Common myeloid progenitor, CD34-positive (primary cell): ENCODE data around the gene C9orf43.
"Not testable (repeated sequence)": the region's sequence is repeated elsewhere in the genome, so short reads cannot be mapped to it uniquely, and the experiment has no call there.

Experiments
- CTCF ChIA-PET: fragments of 350-600 bp; sonication (Branson Sonifier 250); formaldehyde crosslinking; loops from one replicate; lab custom pipeline; 2021; ENCODE audit warnings: antibody characterized with exemption; lab: Charles Lee
- POLR2A ChIA-PET: fragments of 350-600 bp; sonication (Branson Sonifier 250); formaldehyde crosslinking; loops from one replicate; lab custom pipeline; 2021; ENCODE audit warnings: antibody characterized with exemption; lab: Charles Lee
- DNase-seq, 3 donors: peaks; one replicate each; pipeline versions ENCODE4 v3.0.0 to v3.0.0-alpha.2; 2013
- H3K27ac ChIP-seq, 2 experiments: 1 replicate in 1 of 2; 2 replicates in 1 of 2; pipeline ENCODE4 v1.7.0; 2013; ENCODE audit warnings: inconsistent platforms in 2 of 2, low read length in 2 of 2, mild to moderate bottlenecking in 2 of 2, low read depth in 1 of 2, moderate library complexity in 1 of 2; ENCODE audit not compliant: severe bottlenecking in 2 of 2, insufficient read depth in 1 of 2, poor library complexity in 1 of 2
- H3K27me3 ChIP-seq, 5 experiments: replicated peaks in 2 of 5; 1 replicate in 3 of 5; 2 replicates in 2 of 5; pipeline versions ENCODE4 v1.6.1 to v1.7.0; 2013; ENCODE audit warnings: low read length in 4 of 5, mild to moderate bottlenecking in 2 of 5, moderate library complexity in 2 of 5, inconsistent platforms in 1 of 5; ENCODE audit not compliant: insufficient read depth in 5 of 5, control insufficient read depth in 4 of 5
- H3K36me3 ChIP-seq, 4 experiments: 1 replicate in 2 of 4; 2 replicates in 2 of 4; pipeline versions ENCODE4 v1.6.1 to v1.7.0; 2013; ENCODE audit warnings: low read length in 3 of 4, control low read depth in 1 of 4, mild to moderate bottlenecking in 1 of 4; ENCODE audit not compliant: control insufficient read depth in 4 of 4, insufficient read depth in 4 of 4
- H3K4me1 ChIP-seq, 4 experiments: 1 replicate in 3 of 4; 2 replicates in 1 of 4; pipeline versions ENCODE4 v1.6.1 to v1.7.1; 2013; ENCODE audit warnings: low read length in 3 of 4, mild to moderate bottlenecking in 3 of 4, control low read depth in 1 of 4, inconsistent platforms in 1 of 4, moderate library complexity in 1 of 4; ENCODE audit not compliant: control insufficient read depth in 4 of 4, insufficient read depth in 4 of 4; ENCODE audit errors: control extremely low read depth in 1 of 4
- H3K4me3 ChIP-seq, 7 experiments: 1 replicate in 4 of 7; 2 replicates in 3 of 7; pipeline versions ENCODE4 v1.5.1 to v1.7.0; 2013; ENCODE audit warnings: mild to moderate bottlenecking in 7 of 7, low read length in 6 of 7, moderate library complexity in 6 of 7, inconsistent platforms in 2 of 7, low read depth in 2 of 7, control low read depth in 1 of 7; ENCODE audit not compliant: insufficient read depth in 4 of 7, control insufficient read depth in 1 of 7; ENCODE audit errors: extremely low read depth in 1 of 7
- H3K9me3 ChIP-seq, 5 experiments: 1 replicate in 4 of 5; 2 replicates in 1 of 5; pipeline versions ENCODE4 v1.6.1 to v1.7.1; 2013; ENCODE audit warnings: low read length in 4 of 5, mild to moderate bottlenecking in 2 of 5, inconsistent platforms in 1 of 5, low read depth in 1 of 5, moderate library complexity in 1 of 5; ENCODE audit not compliant: control insufficient read depth in 4 of 5, insufficient read depth in 2 of 5; ENCODE audit errors: control extremely low read depth in 1 of 5
- WGBS: methylation state at CpG from one replicate; pipeline ENCODE4 v1.1.5; 2013; ENCODE audit not compliant: insufficient coverage; 5-methylcytosine and 5-hydroxymethylcytosine counted together

C9orf43 gene

DNA sequence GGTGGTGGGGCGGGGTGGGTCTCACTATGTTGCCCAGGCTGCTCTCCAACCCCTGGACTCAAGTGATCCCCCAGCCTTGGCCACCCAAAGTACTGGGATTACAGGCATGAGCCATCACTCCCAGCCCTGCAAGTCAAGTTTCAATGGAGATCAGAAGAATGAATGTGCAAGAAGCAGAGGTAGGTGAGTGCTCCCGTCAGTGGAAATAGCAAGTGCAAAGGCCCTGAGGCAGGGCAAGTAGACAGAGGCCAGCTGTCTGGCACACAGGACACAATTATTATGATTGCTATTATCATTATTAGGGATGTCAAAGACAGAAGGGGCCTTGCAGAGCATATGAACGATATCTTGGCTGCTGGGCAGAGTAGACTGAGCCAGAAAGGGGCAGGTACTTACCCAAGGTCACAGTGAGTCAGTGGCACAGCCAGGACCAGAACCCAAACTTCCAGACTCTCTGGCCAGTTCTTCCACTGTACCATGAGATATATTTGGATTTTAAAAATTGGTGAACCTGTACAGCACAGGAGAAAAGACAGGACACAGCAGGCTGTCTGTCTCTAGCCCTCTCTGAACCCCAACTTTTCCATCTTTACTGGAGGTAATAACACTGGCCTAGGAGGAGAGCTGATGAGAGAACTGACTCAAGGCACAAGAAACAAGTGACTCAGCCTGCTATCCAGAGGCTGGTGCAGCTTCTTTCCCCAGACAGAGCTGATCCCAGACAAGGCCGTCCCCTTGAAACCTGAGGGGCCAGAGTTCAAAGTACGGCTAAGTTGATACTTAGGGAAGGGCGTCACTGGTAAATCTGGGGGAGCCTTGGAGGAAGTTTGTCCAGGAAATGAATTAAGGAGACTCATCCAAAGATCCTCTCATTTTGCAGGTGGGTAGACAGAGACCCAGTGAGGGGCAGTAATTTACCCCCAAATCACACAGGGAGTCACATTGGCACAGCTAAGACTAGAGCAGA is 35.2 kb upstream of the C9orf43 start:
- WGBS, result 68% methylated on average over 4 of the region's 6 CpGs
- DNase-seq, result no peak
- peak overlapping the region in 3 of 7 experiments; percentile 49 to 92 (median 79) for H3K4me3 ChIP-seq
- H3K27me3 ChIP-seq, result no peaks in the 10 kb centered on the region
- ChIA-PET POLR2A (interaction anchor here (0.6 kb wide), 1 partner anchor 28 kb away, joined by 3 read pairs; no protein-coding TSS in a partner anchor), CTCF (interaction anchor here (1.5 to 3.7 kb wide), 3 partner anchors 13 to 35 kb away, joined by 3 to 15 read pairs (median 7); partner anchors contain the start of genes BSPRY and WDR31)
- peaks cover 3 to 33% (median 23%) of the 10 kb centered on the region in 4 experiments for H3K36me3 ChIP-seq
- H3K4me1 ChIP-seq, result peaks cover 0 to 21% (median 10%) of the 10 kb centered on the region in 4 experiments
- no peaks in the 10 kb centered on the region for H3K9me3 ChIP-seq
- H3K27ac ChIP-seq, result no peak overlapping the region

GRCh38 chr9:113376634-113377567 is 33.6 kb upstream of the C9orf43 start, which contains the start of gene HDHD3:
HDHD3 (minus strand) TSS chr9:113376986; CDS start chr9:113374354, 2,632 bp downstream.
- H3K4me1 ChIP-seq, result peaks cover 0 to 21% (median 10%) of the 10 kb centered on the region in 4 experiments
- no peaks in the 10 kb centered on the region for H3K9me3 ChIP-seq
- H3K36me3 ChIP-seq, result peaks cover 0 to 26% (median 17%) of the 10 kb centered on the region in 4 experiments
- peak; percentile 73 to 90 (median 83) for DNase-seq
- 7% methylated on average over 41 of the region's 74 CpGs for WGBS
- H3K27me3 ChIP-seq, result no peaks in the 10 kb centered on the region
- H3K27ac ChIP-seq, result peak within 1 kb of the TSS in 1 of 2 experiments; percentile 64
- peak within 1 kb of the TSS; percentile 61 to 92 (median 84) for H3K4me3 ChIP-seq
- CTCF ChIA-PET, result interaction anchor here (0.7 to 2.4 kb wide), 4 partner anchors 9 to 37 kb away, joined by 3 to 7 read pairs (median 4); partner anchors contain the start of gene WDR31
- POLR2A ChIA-PET, result interaction anchor here (0.6 to 1.0 kb wide), 2 partner anchors 9 to 26 kb away, joined by 3 read pairs; no protein-coding TSS in a partner anchor

DNA sequence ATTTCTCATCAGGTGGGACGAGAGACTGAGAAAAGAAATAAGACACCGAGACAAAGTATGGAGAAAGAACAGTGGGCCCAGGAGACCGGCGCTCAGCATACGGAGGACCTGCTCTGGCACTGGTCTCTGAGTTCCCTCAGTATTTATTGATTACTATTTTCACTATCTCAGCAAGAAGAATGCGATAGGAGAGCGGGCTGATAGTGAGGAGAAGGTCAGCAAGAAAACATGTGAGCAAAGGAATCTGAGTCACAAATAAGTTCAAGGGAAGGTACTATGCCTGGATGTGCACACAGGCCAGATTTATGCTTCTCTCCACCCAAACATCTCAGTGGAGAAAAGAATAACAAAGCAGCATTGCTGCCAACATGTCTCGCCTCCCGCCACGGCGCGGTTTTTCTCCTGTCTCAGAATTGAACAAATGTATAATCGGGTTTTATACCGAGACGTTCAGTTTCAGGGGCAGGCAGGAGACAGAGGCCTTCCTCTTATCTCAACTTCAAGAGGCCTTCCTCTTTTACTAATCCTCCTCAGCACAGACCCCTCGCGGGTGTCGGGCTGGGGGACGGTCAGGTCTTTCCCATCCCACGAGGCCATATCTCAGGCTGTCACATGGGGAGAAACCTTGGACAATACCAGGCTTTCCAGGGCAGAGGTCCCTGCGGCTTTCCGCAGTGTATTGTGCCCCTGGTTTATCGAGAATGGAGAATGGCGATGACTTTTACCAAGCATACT is 31.3 kb upstream of the C9orf43 start:
- H3K9me3 ChIP-seq, CTCF ChIA-PET, H3K27ac ChIP-seq, H3K4me3 ChIP-seq, H3K36me3 ChIP-seq, H3K27me3 ChIP-seq, POLR2A ChIA-PET: not testable (repeated sequence)
- H3K4me1 ChIP-seq, result peaks cover 0 to 21% (median 9%) of the 10 kb centered on the region in 4 experiments
- WGBS, result 43% methylated on average over 15 of the region's 24 CpGs
- DNase-seq, result peak; percentile 26 to 69 (median 45)

DNA sequence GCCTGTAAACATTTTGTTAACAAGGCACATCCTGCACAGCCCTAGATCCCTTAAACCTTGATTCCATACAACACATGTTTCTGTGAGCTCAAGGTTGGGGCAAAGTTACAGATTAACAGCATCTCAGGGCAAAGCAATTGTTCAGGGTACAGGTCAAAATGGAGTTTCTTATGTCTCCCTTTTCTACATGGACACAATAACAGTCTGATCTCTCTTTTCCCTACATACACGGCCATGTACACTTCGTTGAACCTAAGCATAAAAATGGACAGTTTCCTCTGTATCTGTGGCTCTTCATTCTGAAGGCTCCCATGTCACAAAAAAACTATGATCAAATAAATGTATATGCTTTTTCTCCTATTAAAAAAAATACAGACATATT is 30.7 kb upstream of the C9orf43 start:
- CTCF ChIA-PET, H3K4me3 ChIP-seq, POLR2A ChIA-PET, H3K36me3 ChIP-seq, DNase-seq, H3K27ac ChIP-seq, H3K9me3 ChIP-seq, H3K27me3 ChIP-seq: not testable (repeated sequence)
- peaks cover 0 to 21% (median 9%) of the 10 kb centered on the region in 4 experiments for H3K4me1 ChIP-seq
- WGBS, result no CpG with 5 or more reads among the region's 2 CpGs

DNA sequence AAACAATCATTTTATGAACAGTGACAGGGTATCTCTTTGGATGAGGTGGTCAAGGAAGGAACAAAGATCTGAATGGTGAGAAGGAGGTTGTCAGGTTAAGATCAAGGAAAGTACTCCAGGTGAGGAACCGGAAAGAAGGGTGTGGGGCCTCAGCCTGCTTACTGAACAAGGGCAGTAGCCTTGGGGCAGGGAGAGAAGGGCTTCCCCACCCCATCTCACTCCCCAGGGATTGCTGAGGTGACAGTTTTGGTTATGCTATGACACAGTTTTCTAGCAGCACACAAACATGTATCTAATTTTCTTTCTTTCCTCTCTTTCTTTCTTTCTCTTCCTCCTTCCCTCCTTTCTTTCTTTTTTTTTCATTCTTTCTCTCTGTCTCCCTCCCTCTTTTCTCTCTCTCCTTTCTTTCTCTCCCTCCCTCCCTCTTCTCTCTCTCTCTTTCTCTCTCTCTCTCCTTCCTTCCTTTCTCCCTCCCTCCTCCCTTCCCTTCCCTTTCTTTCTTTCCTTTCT is 29.6 kb upstream of the C9orf43 start:
- no peak overlapping the region for H3K4me3 ChIP-seq
- ChIA-PET POLR2A (no interaction called here), CTCF (no interaction called here)
- H3K27ac ChIP-seq, result no peak overlapping the region
- no peaks in the 10 kb centered on the region for H3K27me3 ChIP-seq
- DNase-seq, result no peak
- H3K4me1 ChIP-seq, result peaks cover 0 to 15% (median 5%) of the 10 kb centered on the region in 4 experiments
- no CpG with 5 or more reads among the region's 1 CpG for WGBS
- H3K36me3 ChIP-seq, result peaks cover 0 to 4% (median under 1%) of the 10 kb centered on the region in 4 experiments
- H3K9me3 ChIP-seq, result no peaks in the 10 kb centered on the region

GRCh38 chr9:113381441-113381840 is 29.1 kb upstream of the C9orf43 start:
- DNase-seq, H3K36me3 ChIP-seq, POLR2A ChIA-PET, H3K27me3 ChIP-seq, H3K4me3 ChIP-seq, CTCF ChIA-PET, H3K27ac ChIP-seq, H3K9me3 ChIP-seq: not testable (repeated sequence)
- WGBS, result 96% methylated on average over 4 of the region's 7 CpGs
- H3K4me1 ChIP-seq, result peaks cover 0 to 15% (median 5%) of the 10 kb centered on the region in 4 experiments
